AG09309 (cell line): Measurements from ENCODE around the gene STAT5A.

Experiments
- DNase-seq: peaks from one replicate; pipeline ENCODE4 v3.0.0-alpha.2; 2010; ENCODE audit warnings: low read depth
- H3K4me3 ChIP-seq: 2 replicates; pipeline ENCODE4 v1.5.1; 2011; ENCODE audit warnings: mild to moderate bottlenecking, low read depth, low read length, moderate library complexity; ENCODE audit not compliant: control insufficient read depth
- TF ChIP-seq, protein P1 (sequence below): IDR thresholded peaks from 2 replicates; pipeline ENCODE4 v1.5.1; 2011; ENCODE audit warnings: mild to moderate bottlenecking, low read depth, low read length, inconsistent platforms; ENCODE audit not compliant: insufficient read depth, control insufficient read depth; ENCODE audit errors: missing control alignments

STAT5A gene

DNA sequence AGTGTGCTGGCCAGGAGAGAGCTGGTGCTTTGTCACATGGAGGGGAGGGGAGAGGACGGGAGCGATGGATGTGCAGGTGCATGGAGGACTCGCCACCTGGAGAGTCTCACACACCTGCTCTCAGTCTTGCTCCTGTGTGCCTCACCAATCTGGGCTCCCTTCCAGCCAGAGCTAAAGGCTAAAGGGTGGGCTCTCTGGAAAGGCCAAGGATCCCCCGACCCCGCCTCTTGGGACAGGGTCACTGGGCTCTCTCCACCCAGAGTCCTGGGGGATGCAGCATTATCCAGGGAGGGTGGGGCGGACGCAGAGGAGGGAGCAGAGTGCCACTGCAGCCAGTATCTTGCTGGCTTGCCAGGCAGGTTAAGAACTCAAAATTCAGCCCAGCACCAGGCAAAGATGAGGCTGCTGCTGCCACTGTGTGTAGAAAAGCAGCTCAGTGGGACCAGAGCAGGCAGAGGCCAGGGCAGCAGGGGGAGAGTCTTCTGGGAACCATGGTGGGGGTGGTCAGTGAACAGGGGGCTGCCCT is 6.7 kb upstream of the STAT5A start:
- H3K4me3 ChIP-seq = no peak overlapping the region
- no peak for DNase-seq
- TF ChIP-seq, protein P1, sequence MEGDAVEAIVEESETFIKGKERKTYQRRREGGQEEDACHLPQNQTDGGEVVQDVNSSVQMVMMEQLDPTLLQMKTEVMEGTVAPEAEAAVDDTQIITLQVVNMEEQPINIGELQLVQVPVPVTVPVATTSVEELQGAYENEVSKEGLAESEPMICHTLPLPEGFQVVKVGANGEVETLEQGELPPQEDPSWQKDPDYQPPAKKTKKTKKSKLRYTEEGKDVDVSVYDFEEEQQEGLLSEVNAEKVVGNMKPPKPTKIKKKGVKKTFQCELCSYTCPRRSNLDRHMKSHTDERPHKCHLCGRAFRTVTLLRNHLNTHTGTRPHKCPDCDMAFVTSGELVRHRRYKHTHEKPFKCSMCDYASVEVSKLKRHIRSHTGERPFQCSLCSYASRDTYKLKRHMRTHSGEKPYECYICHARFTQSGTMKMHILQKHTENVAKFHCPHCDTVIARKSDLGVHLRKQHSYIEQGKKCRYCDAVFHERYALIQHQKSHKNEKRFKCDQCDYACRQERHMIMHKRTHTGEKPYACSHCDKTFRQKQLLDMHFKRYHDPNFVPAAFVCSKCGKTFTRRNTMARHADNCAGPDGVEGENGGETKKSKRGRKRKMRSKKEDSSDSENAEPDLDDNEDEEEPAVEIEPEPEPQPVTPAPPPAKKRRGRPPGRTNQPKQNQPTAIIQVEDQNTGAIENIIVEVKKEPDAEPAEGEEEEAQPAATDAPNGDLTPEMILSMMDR = no peak

DNA sequence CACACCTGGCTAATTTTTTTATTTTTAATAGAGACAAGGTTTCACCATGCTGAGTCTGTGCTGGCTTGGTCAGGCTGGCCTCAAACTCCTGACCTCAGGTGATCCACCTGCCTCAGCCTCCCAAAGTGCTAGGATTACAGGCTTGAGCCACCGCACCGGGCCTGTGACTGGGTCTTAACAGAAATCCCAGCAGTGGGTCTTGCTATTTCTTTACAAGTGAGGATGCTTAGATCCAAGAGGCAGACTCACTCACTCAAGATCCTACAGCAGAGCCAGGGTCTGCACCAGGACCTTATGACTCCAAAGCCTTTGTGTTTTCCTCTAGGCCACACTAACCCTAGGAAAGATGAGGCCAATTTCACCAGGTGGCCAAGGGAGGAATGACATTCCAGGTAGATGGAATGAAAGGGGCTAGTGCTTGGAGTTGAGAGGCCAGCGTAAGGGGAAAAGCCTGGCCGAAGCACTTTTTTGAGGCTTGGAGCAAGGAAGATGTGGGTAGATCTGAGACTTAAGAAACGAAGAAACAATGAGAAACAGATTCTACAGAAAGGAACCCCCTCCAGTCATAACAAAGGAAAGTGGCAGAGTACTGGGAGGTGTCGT is 5.7 kb upstream of the STAT5A start:
- TF ChIP-seq, protein P1 = no peak
- DNase-seq = no peak
- no peak overlapping the region for H3K4me3 ChIP-seq

DNA sequence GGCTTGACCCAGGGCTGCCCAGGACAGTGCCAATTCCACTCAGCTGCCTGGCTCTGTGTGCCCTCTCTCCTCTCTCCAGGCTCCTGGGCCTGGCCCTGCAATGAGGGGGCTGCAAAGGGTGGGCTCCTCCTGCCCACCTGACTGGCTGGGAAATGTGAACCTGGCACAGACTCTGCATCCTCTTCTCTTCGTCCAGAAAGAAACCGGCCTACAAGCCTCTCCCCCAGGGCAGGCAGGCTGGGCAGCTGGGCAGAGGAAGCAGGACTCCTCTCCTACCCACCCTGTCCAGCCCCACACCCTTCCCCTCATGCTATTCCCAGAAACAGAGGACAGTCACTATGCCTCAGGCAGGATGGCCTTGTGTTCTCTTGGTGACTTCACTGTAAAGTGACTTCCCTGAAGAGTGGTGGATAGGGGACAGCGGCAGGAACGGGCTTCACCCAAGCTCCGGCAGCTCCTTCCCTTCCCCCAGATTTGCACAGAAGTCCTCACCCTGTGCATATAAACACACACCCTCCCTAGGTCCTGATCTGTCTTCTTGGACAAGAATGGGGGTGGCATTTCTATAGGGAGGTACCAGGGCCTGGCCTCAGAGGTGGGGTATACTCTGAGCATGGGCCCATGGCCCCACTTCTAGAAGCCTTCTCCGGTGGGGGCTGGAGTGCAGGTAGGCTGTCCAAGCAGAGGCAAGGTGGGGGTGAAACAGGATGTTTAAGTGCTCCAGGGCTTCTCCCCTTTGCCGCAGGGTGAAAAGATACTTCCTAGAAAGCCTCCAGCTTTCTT is 4.9 kb upstream of the STAT5A start:
- no peak overlapping the region for H3K4me3 ChIP-seq
- TF ChIP-seq, protein P1 = no peak
- no peak for DNase-seq

DNA sequence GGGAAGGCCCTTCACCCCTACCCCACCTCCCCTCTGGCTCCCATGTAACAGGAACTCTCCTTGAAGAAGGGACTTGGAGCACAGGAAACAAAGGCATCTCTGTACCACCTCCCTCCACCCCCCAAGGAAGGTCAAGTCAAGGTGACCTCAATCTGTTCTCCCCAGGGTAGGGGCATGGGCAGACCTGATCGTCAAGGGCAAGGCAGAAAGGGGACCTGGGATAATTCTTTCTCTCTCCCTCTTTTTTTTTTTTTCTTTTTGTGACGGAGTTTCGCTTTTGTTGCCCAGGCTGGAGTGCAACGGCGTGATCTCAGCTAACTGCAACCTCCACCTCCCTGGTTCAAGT is 4.3 kb upstream of the STAT5A start:
- H3K4me3 ChIP-seq = no peak overlapping the region
- TF ChIP-seq, protein P1 = no peak
- DNase-seq = no peak

DNA sequence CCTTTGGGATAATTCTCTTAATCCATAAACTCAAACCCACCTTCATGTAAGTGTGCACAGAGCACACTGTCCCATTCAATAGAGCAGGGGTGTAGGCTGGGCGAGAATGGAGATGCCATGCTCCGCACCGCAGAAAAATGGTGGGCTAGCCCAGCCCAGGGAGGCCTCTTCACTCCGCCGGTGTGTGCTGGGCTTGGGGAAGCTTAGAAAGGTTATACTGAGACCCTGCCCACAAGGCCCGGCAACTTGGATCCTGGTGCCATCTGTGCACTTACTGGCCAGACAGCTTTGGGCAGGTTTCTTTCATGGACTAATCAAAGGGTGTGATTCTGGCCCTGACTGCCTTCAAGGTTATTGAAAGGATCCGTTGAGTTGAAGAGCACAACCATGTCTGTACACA is 3.7 kb upstream of the STAT5A start:
- no peak overlapping the region for H3K4me3 ChIP-seq
- TF ChIP-seq, protein P1 = no peak
- no peak for DNase-seq

DNA sequence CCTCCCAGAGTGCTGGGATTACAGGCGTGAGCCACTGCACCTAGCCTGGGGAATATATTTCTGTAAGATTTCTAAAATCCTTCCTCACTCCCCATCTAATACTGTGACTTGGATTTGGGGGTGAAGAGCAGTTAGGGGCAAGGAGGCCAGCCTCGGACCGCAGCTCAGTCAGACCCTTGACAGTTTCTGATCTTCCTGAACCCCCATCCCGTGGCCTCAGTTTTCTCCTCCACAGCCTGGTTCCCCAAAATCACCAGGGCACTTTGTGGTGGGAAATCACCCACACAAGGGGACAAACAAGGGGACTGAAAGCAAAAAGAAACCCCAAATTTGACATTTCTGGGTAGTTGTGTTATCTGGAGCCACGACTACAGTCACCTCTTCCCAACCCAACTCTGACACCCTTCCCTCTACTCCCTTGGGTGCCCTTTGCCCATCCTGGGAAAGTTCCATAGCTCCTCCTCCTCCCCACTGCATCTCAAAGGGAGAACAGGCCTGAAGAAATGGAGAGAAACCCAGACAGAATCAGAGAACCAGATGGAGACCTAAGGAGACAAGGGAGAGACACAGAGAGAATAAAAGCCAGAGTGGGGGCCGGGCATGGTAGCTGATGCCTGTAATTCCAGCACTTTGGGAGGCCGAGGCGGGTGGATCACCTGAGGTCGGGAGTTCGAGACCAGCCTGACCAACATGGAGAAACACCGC is 2.8 kb upstream of the STAT5A start:
- DNase-seq = no peak
- no peak overlapping the region for H3K4me3 ChIP-seq
- TF ChIP-seq, protein P1 = no peak
